Erythroblast (primary cell): Measurements from ENCODE around the gene AXL.

ENCODE experiments used
- GATA1 ChIP-seq: IDR thresholded peaks from 2 replicates; pipeline ENCODE4 v1.6.1; 2011; ENCODE audit warnings: low read depth, mild to moderate bottlenecking, control low read depth, low read length, moderate library complexity
- POLR2A ChIP-seq: IDR thresholded peaks from 2 replicates; pipeline ENCODE4 v1.6.1; 2011; ENCODE audit warnings: mild to moderate bottlenecking, low read length

DNA sequence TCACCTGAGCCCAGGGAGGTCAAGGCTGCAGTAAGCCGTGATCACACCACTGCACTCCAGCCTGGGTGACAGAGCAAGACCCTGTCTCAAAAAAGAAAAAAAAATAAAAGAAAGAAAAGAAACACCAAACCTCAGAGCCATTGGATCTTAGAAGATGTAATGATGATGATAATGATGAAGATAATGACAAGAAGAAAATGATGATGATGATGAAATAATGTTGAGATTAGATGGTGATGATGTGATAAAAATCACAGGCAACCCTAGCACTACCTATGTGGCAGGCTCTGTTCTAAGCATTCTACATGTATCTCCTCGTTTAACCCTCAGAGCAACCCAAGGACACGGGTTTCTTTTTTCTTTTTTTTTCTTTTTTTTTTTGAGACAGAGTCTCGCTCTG, 25.1 kb downstream of the AXL start:
- no peak for TF ChIP-seq POLR2A
- TF ChIP-seq GATA1, result no peak
